A549 (cell line): ENCODE results near the gene PVRIG.

Experiments used
- EP300 ChIP-seq, 2 experiments: fragments of >200 bp; sonication (Bioruptor Twin); formaldehyde crosslinking; IDR thresholded peaks; 2 replicates in 1 of 2; 3 replicates in 1 of 2; pipeline ENCODE4 v1.6.1; 2016 to 2017
- PHF8 ChIP-seq: fragments of 200-600 bp; sonication (generic); IDR thresholded peaks from 2 replicates; pipeline ENCODE4 v1.6.1; 2016; ENCODE audit warnings: low read depth, mild to moderate bottlenecking, antibody characterized with exemption, moderate library complexity, borderline replicate concordance
- TF ChIP-seq, protein P1 (sequence below): IDR thresholded peaks from 2 replicates; pipeline ENCODE4 v1.6.1; 2012
- TF ChIP-seq, protein P2 (sequence below): fragments of >200 bp; sonication (Bioruptor Twin); formaldehyde crosslinking; IDR thresholded peaks from 3 replicates; pipeline ENCODE4 v1.5.1; 2016
- TF ChIP-seq, protein P3 (sequence below): fragments of 200-600 bp; sonication (generic); IDR thresholded peaks from 2 replicates; pipeline ENCODE4 v1.6.1; 2016; ENCODE audit warnings: antibody characterized with exemption, mild to moderate bottlenecking, moderate library complexity

DNA sequence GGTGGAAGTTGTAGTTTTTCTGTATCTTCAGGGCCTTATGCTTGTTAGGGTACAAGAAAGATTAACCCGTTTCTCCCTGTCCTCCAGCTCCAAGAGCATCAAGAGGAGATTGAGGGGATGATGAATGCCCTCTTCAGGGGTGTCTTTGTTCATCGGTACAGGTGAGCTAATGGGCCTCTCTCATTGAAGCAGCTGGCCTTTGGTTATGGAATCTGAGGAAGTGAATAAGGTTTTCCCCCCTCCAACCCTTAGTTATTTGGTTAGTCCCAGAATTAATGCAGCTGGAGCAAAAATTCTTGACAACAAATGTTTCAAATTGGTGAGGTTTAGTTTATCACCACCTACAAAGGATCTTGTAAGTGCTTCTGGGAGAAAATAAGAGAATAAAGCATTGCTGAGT is 24.5 kb upstream of the PVRIG start:
- TF ChIP-seq, protein P1, sequence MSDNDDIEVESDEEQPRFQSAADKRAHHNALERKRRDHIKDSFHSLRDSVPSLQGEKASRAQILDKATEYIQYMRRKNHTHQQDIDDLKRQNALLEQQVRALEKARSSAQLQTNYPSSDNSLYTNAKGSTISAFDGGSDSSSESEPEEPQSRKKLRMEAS, result no peak
- TF ChIP-seq, protein P2, sequence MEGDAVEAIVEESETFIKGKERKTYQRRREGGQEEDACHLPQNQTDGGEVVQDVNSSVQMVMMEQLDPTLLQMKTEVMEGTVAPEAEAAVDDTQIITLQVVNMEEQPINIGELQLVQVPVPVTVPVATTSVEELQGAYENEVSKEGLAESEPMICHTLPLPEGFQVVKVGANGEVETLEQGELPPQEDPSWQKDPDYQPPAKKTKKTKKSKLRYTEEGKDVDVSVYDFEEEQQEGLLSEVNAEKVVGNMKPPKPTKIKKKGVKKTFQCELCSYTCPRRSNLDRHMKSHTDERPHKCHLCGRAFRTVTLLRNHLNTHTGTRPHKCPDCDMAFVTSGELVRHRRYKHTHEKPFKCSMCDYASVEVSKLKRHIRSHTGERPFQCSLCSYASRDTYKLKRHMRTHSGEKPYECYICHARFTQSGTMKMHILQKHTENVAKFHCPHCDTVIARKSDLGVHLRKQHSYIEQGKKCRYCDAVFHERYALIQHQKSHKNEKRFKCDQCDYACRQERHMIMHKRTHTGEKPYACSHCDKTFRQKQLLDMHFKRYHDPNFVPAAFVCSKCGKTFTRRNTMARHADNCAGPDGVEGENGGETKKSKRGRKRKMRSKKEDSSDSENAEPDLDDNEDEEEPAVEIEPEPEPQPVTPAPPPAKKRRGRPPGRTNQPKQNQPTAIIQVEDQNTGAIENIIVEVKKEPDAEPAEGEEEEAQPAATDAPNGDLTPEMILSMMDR, result no peak
- TF ChIP-seq EP300 (IDR thresholded peaks at IDR 0.05), result no peak
- no peak for TF ChIP-seq PHF8
- TF ChIP-seq, protein P3, sequence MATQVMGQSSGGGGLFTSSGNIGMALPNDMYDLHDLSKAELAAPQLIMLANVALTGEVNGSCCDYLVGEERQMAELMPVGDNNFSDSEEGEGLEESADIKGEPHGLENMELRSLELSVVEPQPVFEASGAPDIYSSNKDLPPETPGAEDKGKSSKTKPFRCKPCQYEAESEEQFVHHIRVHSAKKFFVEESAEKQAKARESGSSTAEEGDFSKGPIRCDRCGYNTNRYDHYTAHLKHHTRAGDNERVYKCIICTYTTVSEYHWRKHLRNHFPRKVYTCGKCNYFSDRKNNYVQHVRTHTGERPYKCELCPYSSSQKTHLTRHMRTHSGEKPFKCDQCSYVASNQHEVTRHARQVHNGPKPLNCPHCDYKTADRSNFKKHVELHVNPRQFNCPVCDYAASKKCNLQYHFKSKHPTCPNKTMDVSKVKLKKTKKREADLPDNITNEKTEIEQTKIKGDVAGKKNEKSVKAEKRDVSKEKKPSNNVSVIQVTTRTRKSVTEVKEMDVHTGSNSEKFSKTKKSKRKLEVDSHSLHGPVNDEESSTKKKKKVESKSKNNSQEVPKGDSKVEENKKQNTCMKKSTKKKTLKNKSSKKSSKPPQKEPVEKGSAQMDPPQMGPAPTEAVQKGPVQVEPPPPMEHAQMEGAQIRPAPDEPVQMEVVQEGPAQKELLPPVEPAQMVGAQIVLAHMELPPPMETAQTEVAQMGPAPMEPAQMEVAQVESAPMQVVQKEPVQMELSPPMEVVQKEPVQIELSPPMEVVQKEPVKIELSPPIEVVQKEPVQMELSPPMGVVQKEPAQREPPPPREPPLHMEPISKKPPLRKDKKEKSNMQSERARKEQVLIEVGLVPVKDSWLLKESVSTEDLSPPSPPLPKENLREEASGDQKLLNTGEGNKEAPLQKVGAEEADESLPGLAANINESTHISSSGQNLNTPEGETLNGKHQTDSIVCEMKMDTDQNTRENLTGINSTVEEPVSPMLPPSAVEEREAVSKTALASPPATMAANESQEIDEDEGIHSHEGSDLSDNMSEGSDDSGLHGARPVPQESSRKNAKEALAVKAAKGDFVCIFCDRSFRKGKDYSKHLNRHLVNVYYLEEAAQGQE, result no peak
